A673 (cell line): ENCODE measurements around the gene TRIM8. TPM values are rescaled to one million over a fixed set of nuclear protein-coding genes. Genes with fewer than 3 reads are reported as not detected.

Source experiments
- BruUV-seq: library from RNA; stranded (reverse); fragments of 400-500 nt; replicated peaks from 2 replicates; lab custom pipeline; 2021; lab: Mats Ljungman, UMichigan
- CTCF ChIA-PET: fragments of 300-600 bp; sonication (Branson Sonifier 250); formaldehyde crosslinking; loops from one replicate; lab custom pipeline; 2022; ENCODE audit warnings: antibody characterized with exemption; lab: Charles Lee
- POLR2A ChIA-PET: fragments of 300-600 bp; sonication (Branson Sonifier 250); formaldehyde crosslinking; loops from one replicate; lab custom pipeline; 2022; ENCODE audit warnings: antibody characterized with exemption; ENCODE audit not compliant: low non-redundant PET; lab: Charles Lee
- DNase-seq: peaks from one replicate; pipeline ENCODE4 v3.0.0-alpha.2; 2015; ENCODE audit warnings: low spot score
- H3K27ac ChIP-seq: fragments of 200-600 bp; sonication (generic); 2 replicates; pipeline ENCODE4 v1.5.1; 2016; ENCODE audit warnings: mixed run types, low read depth, mild to moderate bottlenecking, mixed read lengths, antibody characterized with exemption, low read length; ENCODE audit not compliant: poor library complexity, severe bottlenecking
- H3K27me3 ChIP-seq: fragments of 200-600 bp; sonication (generic); replicated peaks from 2 replicates; pipeline ENCODE4 v1.6.1; 2017; ENCODE audit warnings: mixed run types, low read depth, mild to moderate bottlenecking, mixed read lengths, antibody characterized with exemption, low read length; ENCODE audit not compliant: insufficient read depth, poor library complexity
- H3K36me3 ChIP-seq: fragments of 200-600 bp; sonication (generic); 2 replicates; pipeline ENCODE4 v1.6.1; 2016; ENCODE audit warnings: mixed run types, mild to moderate bottlenecking, mixed read lengths, antibody characterized with exemption, low read length; ENCODE audit not compliant: insufficient read depth, poor library complexity, severe bottlenecking
- H3K4me1 ChIP-seq: fragments of 200-600 bp; sonication (generic); 2 replicates; pipeline ENCODE4 v1.6.1; 2017; ENCODE audit warnings: mixed run types, mild to moderate bottlenecking, mixed read lengths, antibody characterized with exemption, low read length; ENCODE audit not compliant: insufficient read depth, poor library complexity, severe bottlenecking
- H3K4me3 ChIP-seq: fragments of 200-600 bp; sonication (generic); 2 replicates; pipeline ENCODE4 v1.5.1; 2016; ENCODE audit warnings: low read depth, mixed run types, mild to moderate bottlenecking, mixed read lengths, low read length; ENCODE audit not compliant: poor library complexity, severe bottlenecking
- H3K9me3 ChIP-seq: fragments of 200-600 bp; sonication (generic); 2 replicates; pipeline ENCODE4 v1.6.1; 2016; ENCODE audit warnings: mixed run types, low read depth, mild to moderate bottlenecking, mixed read lengths, antibody characterized with exemption, low read length; ENCODE audit not compliant: poor library complexity, severe bottlenecking
- EZH2 ChIP-seq: fragments of 200-600 bp; sonication (generic); IDR thresholded peaks from 2 replicates; pipeline ENCODE4 v1.6.1; 2017; ENCODE audit warnings: borderline replicate concordance, low read depth, mild to moderate bottlenecking, mixed read lengths, antibody characterized with exemption, low read length; ENCODE audit not compliant: poor library complexity, severe bottlenecking
- intact Hi-C: fragments of 100-400 bp; cut with micrococcal nuclease; formaldehyde crosslinking; loops from one replicate; pipeline ENCODE4 v1.10.0; 2022; ENCODE audit not compliant: unreplicated experiment
- total RNA-seq: library from RNA; stranded (reverse); gene quantifications from 2 replicates; pipeline ENCODE4 v1.2.3, GENCODE V29; 2021
- TF ChIP-seq, protein P1 (sequence below): fragments of 300-800, 200-600 bp; sonication (generic); conservative IDR thresholded peaks from 2 replicates; pipeline ENCODE4 v1.5.1; 2017; ENCODE audit warnings: low read depth, mild to moderate bottlenecking, antibody characterized with exemption, low read length, moderate library complexity, mixed read lengths

Gene TRIM8
- total RNA-seq, 1 experiment from 2014 or later = 29.4 TPM

DNA sequence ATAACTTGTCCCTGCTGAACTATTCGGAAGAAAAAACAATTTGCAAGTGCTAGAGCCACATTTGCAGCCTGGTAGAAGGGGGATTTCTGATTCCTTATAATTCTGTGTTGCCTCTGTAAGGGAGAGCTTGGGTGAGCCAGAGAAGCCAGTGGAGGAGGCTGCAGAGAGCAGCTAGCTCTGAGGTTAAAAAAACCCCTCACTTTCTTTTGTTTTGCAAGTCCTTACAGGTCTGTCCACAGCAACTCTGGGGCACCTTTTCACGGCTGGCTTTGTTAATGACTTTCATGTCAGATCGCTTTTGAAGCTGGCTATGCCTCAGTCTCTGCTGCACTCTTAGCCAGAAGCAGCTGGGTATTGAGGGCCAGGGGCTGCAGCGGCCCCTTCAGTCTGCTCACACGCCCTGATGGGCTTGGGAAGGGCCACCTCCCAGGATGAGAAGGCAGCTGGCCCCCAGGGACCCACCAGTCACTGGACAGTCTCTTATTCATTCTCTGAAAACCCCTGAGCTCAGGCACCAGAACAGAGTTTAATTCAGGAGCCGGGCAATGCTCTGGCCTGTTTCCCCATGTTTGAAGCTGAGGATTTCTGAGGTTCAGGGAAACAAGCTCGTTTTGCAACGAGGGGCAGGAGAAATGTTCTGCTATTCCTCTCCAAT is 30.9 kb downstream of the TRIM8 start:
- no peak overlapping the region for H3K4me3 ChIP-seq
- no peaks in the 10 kb centered on the region for H3K9me3 ChIP-seq
- no peaks in the 10 kb centered on the region for H3K27me3 ChIP-seq
- ChIA-PET CTCF (no interaction called here), POLR2A (no interaction called here)
- no peak for DNase-seq
- no TSS peak for BruUV-seq
- H3K4me1 ChIP-seq = peaks cover 10% of the 10 kb centered on the region
- TF ChIP-seq, protein P1, sequence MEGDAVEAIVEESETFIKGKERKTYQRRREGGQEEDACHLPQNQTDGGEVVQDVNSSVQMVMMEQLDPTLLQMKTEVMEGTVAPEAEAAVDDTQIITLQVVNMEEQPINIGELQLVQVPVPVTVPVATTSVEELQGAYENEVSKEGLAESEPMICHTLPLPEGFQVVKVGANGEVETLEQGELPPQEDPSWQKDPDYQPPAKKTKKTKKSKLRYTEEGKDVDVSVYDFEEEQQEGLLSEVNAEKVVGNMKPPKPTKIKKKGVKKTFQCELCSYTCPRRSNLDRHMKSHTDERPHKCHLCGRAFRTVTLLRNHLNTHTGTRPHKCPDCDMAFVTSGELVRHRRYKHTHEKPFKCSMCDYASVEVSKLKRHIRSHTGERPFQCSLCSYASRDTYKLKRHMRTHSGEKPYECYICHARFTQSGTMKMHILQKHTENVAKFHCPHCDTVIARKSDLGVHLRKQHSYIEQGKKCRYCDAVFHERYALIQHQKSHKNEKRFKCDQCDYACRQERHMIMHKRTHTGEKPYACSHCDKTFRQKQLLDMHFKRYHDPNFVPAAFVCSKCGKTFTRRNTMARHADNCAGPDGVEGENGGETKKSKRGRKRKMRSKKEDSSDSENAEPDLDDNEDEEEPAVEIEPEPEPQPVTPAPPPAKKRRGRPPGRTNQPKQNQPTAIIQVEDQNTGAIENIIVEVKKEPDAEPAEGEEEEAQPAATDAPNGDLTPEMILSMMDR = no peak
- no peak for TF ChIP-seq EZH2
- intact Hi-C loops = no loop called here
- H3K27ac ChIP-seq = no peak overlapping the region
- H3K36me3 ChIP-seq = no peaks in the 10 kb centered on the region

DNA sequence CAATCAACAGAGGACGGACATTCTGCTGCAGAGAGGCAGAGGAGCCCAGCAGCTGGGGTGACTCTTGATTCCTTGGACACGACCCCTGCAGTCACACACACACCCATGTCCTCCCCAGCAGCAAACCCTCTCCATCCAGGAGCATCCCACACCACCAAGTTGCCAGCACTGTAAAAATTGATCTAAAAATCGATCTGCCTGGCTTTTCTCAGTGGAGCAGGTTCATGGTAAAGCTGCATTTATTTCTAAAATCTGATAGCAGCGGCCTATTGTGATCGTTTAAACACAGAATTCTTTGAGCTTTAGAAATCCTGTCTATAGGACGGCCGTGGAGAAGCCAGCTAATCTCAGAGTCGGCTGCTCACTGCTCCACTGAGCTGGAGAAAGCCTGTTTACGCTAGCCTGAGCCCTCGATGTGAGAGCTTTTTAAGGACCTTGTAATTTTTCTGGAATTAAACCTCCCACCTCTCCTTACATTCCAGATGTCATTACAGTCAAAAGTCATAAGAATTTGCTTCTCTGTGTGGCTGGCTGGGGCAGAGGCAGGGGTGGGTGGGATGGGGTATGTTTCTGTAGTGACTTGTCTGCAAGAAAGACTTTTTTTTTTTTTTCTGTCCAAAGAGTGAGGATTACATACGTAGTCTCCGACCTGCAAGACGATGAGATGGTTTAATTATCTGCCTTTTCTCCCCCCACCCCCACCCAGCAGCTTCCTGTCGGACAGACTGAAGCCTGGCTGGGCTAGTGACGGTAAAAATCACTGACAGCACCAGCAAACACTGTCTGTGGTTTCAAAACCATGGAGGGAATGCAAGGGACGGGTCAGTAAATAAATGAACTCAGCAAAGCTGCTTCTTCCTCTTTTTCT is 31.6 kb downstream of the TRIM8 start:
- TF ChIP-seq EZH2 = no peak
- TF ChIP-seq, protein P1 = no peak
- ChIA-PET POLR2A (no interaction called here), CTCF (no interaction called here)
- Histone ChIP-seq H3K27ac (no peak overlapping the region), H3K27me3 (no peaks in the 10 kb centered on the region), H3K4me3 (no peak overlapping the region), H3K4me1 (peaks cover 10% of the 10 kb centered on the region), H3K9me3 (no peaks in the 10 kb centered on the region), H3K36me3 (no peaks in the 10 kb centered on the region)
- BruUV-seq = no TSS peak
- intact Hi-C loops = no loop called here
- DNase-seq = no peak

DNA sequence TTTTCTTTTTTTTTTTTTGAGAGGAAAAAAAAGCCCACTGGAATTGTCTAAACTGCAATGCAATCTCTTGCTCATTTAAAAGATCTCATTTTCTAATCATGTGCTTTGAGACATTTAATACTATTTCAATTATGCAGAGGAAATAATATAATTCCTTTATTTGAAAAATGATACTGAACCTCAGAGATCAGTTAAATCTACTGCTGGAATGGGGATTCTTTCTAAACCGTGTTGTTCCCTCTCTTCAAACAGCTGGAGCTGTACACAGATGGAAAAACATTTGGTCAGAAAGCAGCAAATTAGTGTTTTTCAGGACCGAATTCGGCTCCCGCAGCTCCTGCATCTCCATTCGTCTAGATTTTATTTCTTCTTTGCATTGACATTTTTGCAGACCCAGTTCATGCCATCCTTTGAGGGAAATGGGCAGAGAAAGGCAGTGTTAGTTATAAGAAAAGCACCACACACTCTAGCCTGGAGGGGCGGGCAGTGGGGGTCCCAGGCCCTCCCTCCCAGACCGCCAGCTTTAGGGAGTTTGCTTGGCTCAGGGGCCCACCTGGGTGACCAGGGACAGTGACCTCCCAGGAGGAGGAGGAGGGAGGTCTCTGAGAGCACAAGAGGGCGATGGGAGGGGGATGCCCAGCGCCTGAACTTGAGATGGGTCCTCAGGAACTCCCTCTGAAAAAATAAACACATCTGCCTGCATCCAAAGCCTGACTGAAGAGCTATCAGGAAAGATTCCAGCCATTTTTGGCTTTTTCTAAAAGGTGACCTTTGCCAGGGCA is 32.4 kb downstream of the TRIM8 start:
- no peaks in the 10 kb centered on the region for H3K27me3 ChIP-seq
- CTCF ChIA-PET = no interaction called here
- POLR2A ChIA-PET = no interaction called here
- DNase-seq = no peak
- H3K9me3 ChIP-seq = no peaks in the 10 kb centered on the region
- peaks cover 10% of the 10 kb centered on the region for H3K4me1 ChIP-seq
- BruUV-seq = no TSS peak
- H3K4me3 ChIP-seq = no peak overlapping the region
- no peak for TF ChIP-seq EZH2
- TF ChIP-seq, protein P1 = no peak
- H3K36me3 ChIP-seq = no peaks in the 10 kb centered on the region
- intact Hi-C loops = no loop called here
- H3K27ac ChIP-seq = no peak overlapping the region
